Right lobe of liver (tissue), 6 donors: ENCODE measurements around the gene MGAT3. TPM values are rescaled to one million over a fixed set of nuclear protein-coding genes. Genes with fewer than 3 reads are reported as not detected.
A peak's percentile ranks its signal among the peaks of the same experiment; 100 is the strongest.

Experiments
- ATAC-seq, 4 donors: fragments of 200-7000 bp; cut with Tn5 transposase; one replicate each; pipeline ENCODE4 v1.9.1; 2020; ENCODE audit warnings: mild to moderate bottlenecking in 4 of 4, moderate library complexity in 4 of 4
- DNase-seq, 3 donors: peaks; one replicate each; pipeline ENCODE4 v3.0.0-alpha.2; 2020
- H3K27ac ChIP-seq, 3 donors: fragments of 200-600 bp; one replicate each; pipeline ENCODE4 v1.8.0; 2022
- H3K27me3 ChIP-seq, 2 donors: fragments of 200-600 bp; one replicate each; pipeline ENCODE4 v1.8.0; 2022
- H3K36me3 ChIP-seq, 4 donors: fragments of 200-600 bp; sonication (generic) in 1 of 4; one replicate each; pipeline versions ENCODE4 v1.5.1 to v1.8.0; 2017 to 2022; ENCODE audit warnings: control low read depth in 1 of 4
- H3K4me1 ChIP-seq, 4 donors: fragments of 200-600 bp; sonication (generic) in 1 of 4; one replicate each; pipeline versions ENCODE4 v1.5.1 to v1.8.0; 2017 to 2022; ENCODE audit warnings: control low read depth in 1 of 4
- H3K4me3 ChIP-seq, 3 donors: fragments of 200-600 bp; one replicate each; pipeline ENCODE4 v1.8.0; 2022
- H3K9me3 ChIP-seq, 4 donors: fragments of 200-600 bp; sonication (generic) in 1 of 4; one replicate each; pipeline versions ENCODE4 v1.5.1 to v1.8.0; 2017 to 2022; ENCODE audit warnings: control low read depth in 1 of 4
- CTCF ChIP-seq, 4 donors: fragments of 200-600 bp in 3 of 4; fragments of 450-650 bp in 1 of 4; IDR thresholded peaks; one replicate each; pipeline versions ENCODE4 v1.5.1 to v1.8.0; 2016 to 2022; ENCODE audit warnings: antibody characterized with exemption in 4 of 4, mild to moderate bottlenecking in 2 of 4
- POLR2A ChIP-seq: fragments of 450-650 bp; IDR thresholded peaks from one replicate; pipeline ENCODE4 v1.6.1; 2017; ENCODE audit warnings: antibody characterized with exemption, mild to moderate bottlenecking
- WGBS: methylation state at CpG from one replicate; pipeline ENCODE4 v1.1.6; 2018; ENCODE audit warnings: low coverage, low lambda C conversion rate; ENCODE audit not compliant: insufficient coverage; ENCODE audit errors: missing lambda C conversion rate; 5-methylcytosine and 5-hydroxymethylcytosine counted together
- intact Hi-C, 2 donors: fragments of 100-400 bp; cut with DNase I; formaldehyde crosslinking; loops; one replicate each; pipeline versions ENCODE4 v1.11.2 to v1.14.1; 2022
- total RNA-seq, 6 experiments: library from RNA; depleted of rRNA in 2 of 6; stranded (reverse); fragments of >200 nt in 2 of 6; fragmentation: NEBNext Ultra II Directional in 3 of 6; extraction: Animal tissue kit (Norgen Biotek cat#: 25700) in 3 of 6; gene quantifications; one replicate each; pipeline versions ENCODE4 v1.1.0 to v1.2.4, GENCODE V29; 2016 to 2023
- donor health status: DM: no; HTN: yes; CAD: no.
- donor health status: DM: no; HTN: no; CAD: no.
- donor health status: DM: no; HTN: no; CAD: no.
- donor health status: DM: no; HTN: yes; CAD: no.
- donor health status: DM: no; HTN: yes; CAD: no.

MGAT3 gene
- total RNA-seq, 6 experiments from 2014 or later = 0.05 to 0.38 (median 0.07) TPM; not detected in 1

GRCh38 chr22:39435616-39436015 is 21.2 kb upstream of the MGAT3 start:
- TF ChIP-seq POLR2A = no peak
- TF ChIP-seq CTCF (IDR thresholded peaks at IDR 0.05) = no peak
- no peak for DNase-seq
- Histone ChIP-seq H3K4me1 (peaks cover 0 to 7% (median 0%) of the 10 kb centered on the region in 4 donors), H3K27ac (no peak overlapping the region), H3K9me3 (no peaks in the 10 kb centered on the region), H3K36me3 (peaks cover 0 to 13% (median 4%) of the 10 kb centered on the region in 4 donors), H3K27me3 (no peaks in the 10 kb centered on the region), H3K4me3 (no peak overlapping the region)
- intact Hi-C loops = no loop called here
- ATAC-seq = no peak
- WGBS = 74% methylated on average over 3 of the region's 8 CpGs

- no peaks in the 10 kb centered on the region for H3K9me3 ChIP-seq
- TF ChIP-seq POLR2A (no peak), CTCF (IDR thresholded peaks at IDR 0.05) (no peak)
- DNase-seq (no peak), ATAC-seq (peak in 1 of 4 donors; percentile 5)
- peaks cover 0 to 7% (median 0%) of the 10 kb centered on the region in 4 donors for H3K4me1 ChIP-seq
- H3K36me3 ChIP-seq = no peaks in the 10 kb centered on the region
- H3K4me3 ChIP-seq = no peak overlapping the region
- no peak overlapping the region for H3K27ac ChIP-seq
- intact Hi-C loops = no loop called here
- WGBS = 21% methylated on average over 10 of the region's 16 CpGs
- H3K27me3 ChIP-seq = no peaks in the 10 kb centered on the region
These were observed 18.8 kb upstream of the MGAT3 start for GRCh38 chr22:39437791-39438704.

GRCh38 chr22:39439170-39439569 is 17.6 kb upstream of the MGAT3 start:
- H3K27ac ChIP-seq = no peak overlapping the region
- ATAC-seq = peak in 1 of 4 donors; percentile 14

DNA sequence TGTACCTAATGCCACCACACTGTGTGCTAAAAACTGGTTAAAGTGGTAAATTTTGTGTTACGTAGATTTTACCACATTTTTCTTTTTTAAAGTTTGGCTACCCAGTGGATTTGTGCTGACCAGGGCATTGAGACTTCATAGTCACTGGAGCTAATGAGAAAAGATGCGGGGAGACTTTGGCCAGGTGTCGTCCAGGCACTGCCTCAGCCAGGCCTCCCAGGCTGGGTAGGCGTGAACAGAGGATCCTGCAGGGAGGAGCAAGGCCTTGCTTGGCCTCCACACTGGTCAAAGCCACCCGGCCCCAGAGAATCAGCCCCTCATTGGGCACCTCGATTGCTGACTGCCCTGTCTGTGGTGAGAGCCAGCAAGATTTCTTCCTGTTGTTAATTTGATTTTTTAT is 13.4 kb upstream of the MGAT3 start:
- H3K9me3 ChIP-seq = no peaks in the 10 kb centered on the region
- intact Hi-C loops = no loop called here
- H3K4me1 ChIP-seq = no peaks in the 10 kb centered on the region
- ATAC-seq (no peak), DNase-seq (no peak)
- H3K4me3 ChIP-seq = no peak overlapping the region
- 82% methylated on average over 3 of the region's 6 CpGs for WGBS
- no peaks in the 10 kb centered on the region for H3K36me3 ChIP-seq
- H3K27me3 ChIP-seq = no peaks in the 10 kb centered on the region
- H3K27ac ChIP-seq = no peak overlapping the region
- no peak for TF ChIP-seq POLR2A
- no peak for TF ChIP-seq CTCF (IDR thresholded peaks at IDR 0.05)

More at GRCh38 chr22:39439170-39439569, 17.6 kb upstream of the MGAT3 start:
- 48% methylated on average over 8 of the region's 8 CpGs for WGBS
- no peaks in the 10 kb centered on the region for H3K27me3 ChIP-seq
- no peaks in the 10 kb centered on the region for H3K9me3 ChIP-seq
- H3K36me3 ChIP-seq = no peaks in the 10 kb centered on the region
- H3K4me1 ChIP-seq = peaks cover 0 to 7% (median 0%) of the 10 kb centered on the region in 4 donors
- TF ChIP-seq POLR2A (no peak), CTCF (IDR thresholded peaks at IDR 0.05) (no peak)
- DNase-seq = no peak
- H3K4me3 ChIP-seq = no peak overlapping the region
- intact Hi-C loops = no loop called here
